Mesendoderm (in vitro differentiated cells): ENCODE measurements around the gene CEP89.
A peak's percentile ranks its signal among the peaks of the same experiment; 100 is the strongest.
"Not testable (repeated sequence)": the region's sequence is repeated elsewhere in the genome, so short reads cannot be mapped to it uniquely, and the experiment has no call there.

Experiments used
- DNase-seq: peaks from one replicate; pipeline ENCODE4 v3.0.0; 2013
- H2AK5ac ChIP-seq: 2 replicates; pipeline ENCODE4 v1.6.1; 2013; ENCODE audit warnings: low read length, inconsistent platforms
- H2BK120ac ChIP-seq: 2 replicates; pipeline ENCODE4 v1.6.1; 2013; ENCODE audit warnings: low read depth, mild to moderate bottlenecking, low read length, moderate library complexity, mixed read lengths
- H2BK15ac ChIP-seq: replicated peaks from 2 replicates; pipeline ENCODE4 v1.6.1; 2013; ENCODE audit warnings: low read depth, mild to moderate bottlenecking, moderate library complexity
- H2BK5ac ChIP-seq: 2 replicates; pipeline ENCODE4 v1.6.1; 2013; ENCODE audit warnings: low read length, inconsistent platforms
- H3K18ac ChIP-seq: 2 replicates; pipeline ENCODE4 v1.6.1; 2013; ENCODE audit warnings: mild to moderate bottlenecking, low read length, mixed read lengths
- H3K23ac ChIP-seq: one replicate; pipeline ENCODE4 v1.6.1; 2013; ENCODE audit warnings: low read length
- H3K27ac ChIP-seq: 2 replicates; pipeline ENCODE4 v1.5.1; 2013; ENCODE audit warnings: low read depth, mild to moderate bottlenecking, inconsistent platforms, low read length, moderate library complexity
- H3K27me3 ChIP-seq: 2 replicates; pipeline ENCODE4 v1.6.1; 2013; ENCODE audit warnings: low read length, control low read depth, mild to moderate bottlenecking, inconsistent platforms; ENCODE audit not compliant: insufficient read depth, poor library complexity
- H3K36me3 ChIP-seq: 2 replicates; pipeline ENCODE4 v1.6.1; 2013; ENCODE audit warnings: low read length, inconsistent platforms; ENCODE audit not compliant: control insufficient read depth, insufficient read depth
- H3K4ac ChIP-seq: one replicate; pipeline ENCODE4 v1.6.1; 2013; ENCODE audit warnings: low read depth, mild to moderate bottlenecking, low read length, moderate library complexity
- H3K4me1 ChIP-seq: 2 replicates; pipeline ENCODE4 v1.6.1; 2013; ENCODE audit warnings: low read depth, low read length, inconsistent platforms; ENCODE audit not compliant: control insufficient read depth
- H3K4me2 ChIP-seq: 2 replicates; pipeline ENCODE4 v1.6.1; 2013; ENCODE audit warnings: low read length
- H3K4me3 ChIP-seq: 2 replicates; pipeline ENCODE4 v1.5.1; 2013; ENCODE audit warnings: mild to moderate bottlenecking, low read length
- H3K56ac ChIP-seq: one replicate; pipeline ENCODE4 v1.6.1; 2013; ENCODE audit warnings: low read length
- H3K79me1 ChIP-seq: 2 replicates; pipeline ENCODE4 v1.6.1; 2013; ENCODE audit warnings: low read length, inconsistent platforms
- H3K79me2 ChIP-seq: 2 replicates; pipeline ENCODE4 v1.6.1; 2013; ENCODE audit warnings: mild to moderate bottlenecking, low read length; ENCODE audit not compliant: control insufficient read depth, insufficient read depth
- H3K9ac ChIP-seq: 2 replicates; pipeline ENCODE4 v1.6.1; 2013; ENCODE audit warnings: low read length, inconsistent platforms
- H4K5ac ChIP-seq: one replicate; pipeline ENCODE4 v1.6.1; 2013; ENCODE audit warnings: low read length
- H4K8ac ChIP-seq: one replicate; pipeline ENCODE4 v1.6.1; 2013; ENCODE audit warnings: low read depth, mild to moderate bottlenecking, control low read depth, low read length, moderate library complexity
- WGBS: extraction: QIAGEN DNeasy Blood & Tissue Kit; methylation state at CpG from one replicate; pipeline ENCODE4 v1.1.7; 2013; ENCODE audit warnings: low lambda C conversion rate, missing lambda C conversion rate; ENCODE audit not compliant: insufficient coverage; ENCODE audit errors: extremely low coverage; 5-methylcytosine and 5-hydroxymethylcytosine counted together

CEP89 gene

GRCh38 chr19:32832094-32832493 is 139.7 kb downstream of the CEP89 start:
- H2BK15ac ChIP-seq, H2BK5ac ChIP-seq, H3K79me1 ChIP-seq, H3K9ac ChIP-seq, H3K4me3 ChIP-seq, H3K4me1 ChIP-seq, H3K79me2 ChIP-seq, H3K27ac ChIP-seq, H2AK5ac ChIP-seq, H3K56ac ChIP-seq, H3K23ac ChIP-seq, H2BK120ac ChIP-seq, H3K27me3 ChIP-seq, H4K8ac ChIP-seq, H3K36me3 ChIP-seq, H3K4me2 ChIP-seq, H4K5ac ChIP-seq, H3K4ac ChIP-seq, H3K18ac ChIP-seq, DNase-seq: not testable (repeated sequence)
- WGBS: no CpG with 5 or more reads among the region's 12 CpGs

GRCh38 chr19:32831611-32832010 is 140.1 kb downstream of the CEP89 start:
- H3K36me3 ChIP-seq: no peaks in the 10 kb centered on the region
- no peak overlapping the region for H4K8ac ChIP-seq
- H3K79me2 ChIP-seq: no peaks in the 10 kb centered on the region
- H3K4me3 ChIP-seq: no peak overlapping the region
- H2BK15ac ChIP-seq: no peak overlapping the region
- H3K23ac ChIP-seq: no peak overlapping the region
- no peak overlapping the region for H3K4me2 ChIP-seq
- H3K4me1 ChIP-seq: no peaks in the 10 kb centered on the region
- no peak overlapping the region for H2BK120ac ChIP-seq
- no peak overlapping the region for H3K27ac ChIP-seq
- no peak overlapping the region for H3K18ac ChIP-seq
- DNase-seq: no peak
- WGBS: no CpG with 5 or more reads among the region's 5 CpGs
- H2BK5ac ChIP-seq: no peak overlapping the region
- H3K27me3 ChIP-seq: no peaks in the 10 kb centered on the region
- no peak overlapping the region for H3K56ac ChIP-seq
- no peak overlapping the region for H4K5ac ChIP-seq
- H3K79me1 ChIP-seq: no peaks in the 10 kb centered on the region
- no peak overlapping the region for H3K9ac ChIP-seq
- H3K4ac ChIP-seq: no peak overlapping the region
- no peak overlapping the region for H2AK5ac ChIP-seq

- H2BK5ac ChIP-seq: no peak overlapping the region
- H3K79me2 ChIP-seq: no peaks in the 10 kb centered on the region
- no peaks in the 10 kb centered on the region for H3K27me3 ChIP-seq
- H3K27ac ChIP-seq: no peak overlapping the region
- no peak for DNase-seq
- no peak overlapping the region for H4K5ac ChIP-seq
- H2BK15ac ChIP-seq: no peak overlapping the region
- H4K8ac ChIP-seq: no peak overlapping the region
- WGBS: no CpG with 5 or more reads among the region's 8 CpGs
- H3K4me3 ChIP-seq: no peak overlapping the region
- no peak overlapping the region for H3K4ac ChIP-seq
- H3K23ac ChIP-seq: no peak overlapping the region
- no peak overlapping the region for H3K9ac ChIP-seq
- no peak overlapping the region for H2BK120ac ChIP-seq
- no peaks in the 10 kb centered on the region for H3K79me1 ChIP-seq
- no peak overlapping the region for H3K4me2 ChIP-seq
- no peak overlapping the region for H3K56ac ChIP-seq
- H3K18ac ChIP-seq: no peak overlapping the region
- H3K36me3 ChIP-seq: no peaks in the 10 kb centered on the region
- H2AK5ac ChIP-seq: no peak overlapping the region
- H3K4me1 ChIP-seq: no peaks in the 10 kb centered on the region
These were observed 141.3 kb downstream of the CEP89 start for GRCh38 chr19:32830231-32831014.

GRCh38 chr19:32829345-32829896 is 142.3 kb downstream of the CEP89 start:
- no peak for DNase-seq
- Histone ChIP-seq H3K4me3 (no peak overlapping the region), H3K36me3 (no peaks in the 10 kb centered on the region), H2BK120ac (no peak overlapping the region), H3K4me2 (no peak overlapping the region), H3K4me1 (no peaks in the 10 kb centered on the region), H3K27me3 (no peaks in the 10 kb centered on the region), H3K79me2 (no peaks in the 10 kb centered on the region), H2BK15ac (no peak overlapping the region), H3K23ac (no peak overlapping the region), H3K27ac (no peak overlapping the region), H3K4ac (no peak overlapping the region), H2AK5ac (no peak overlapping the region), H2BK5ac (no peak overlapping the region), H3K79me1 (no peaks in the 10 kb centered on the region), H3K56ac (no peak overlapping the region), H3K18ac (no peak overlapping the region), H4K5ac (no peak overlapping the region), H3K9ac (no peak overlapping the region), H4K8ac (no peak overlapping the region)
- WGBS: no CpG with 5 or more reads among the region's 10 CpGs

- DNase-seq: no peak
- no CpG with 5 or more reads among the region's 15 CpGs for WGBS
- Histone ChIP-seq H3K56ac (peak overlapping the region; percentile 38), H3K4ac (no peak overlapping the region), H3K9ac (no peak overlapping the region), H3K23ac (no peak overlapping the region), H3K27me3 (no peaks in the 10 kb centered on the region), H2BK5ac (no peak overlapping the region), H3K79me1 (no peaks in the 10 kb centered on the region), H3K4me2 (no peak overlapping the region), H3K4me1 (no peaks in the 10 kb centered on the region), H2AK5ac (no peak overlapping the region), H3K36me3 (no peaks in the 10 kb centered on the region), H3K18ac (peak overlapping the region; percentile 1), H2BK15ac (no peak overlapping the region), H2BK120ac (no peak overlapping the region), H3K27ac (no peak overlapping the region), H4K8ac (no peak overlapping the region), H3K4me3 (no peak overlapping the region), H3K79me2 (no peaks in the 10 kb centered on the region), H4K5ac (no peak overlapping the region)
These were observed 143.0 kb downstream of the CEP89 start for GRCh38 chr19:32828643-32829344.
